Stimulated activated CD8-positive, alpha-beta memory T cell treated with anti-CD3 and anti-CD28 coated beads, Interleukin-7, amount 100 ng/mL, for 1 hour (primary cell): Measurements from ENCODE around the gene CCDC152.
"Not testable (repeated sequence)": the region's sequence is repeated elsewhere in the genome, so short reads cannot be mapped to it uniquely, and the experiment has no call there.

Experiments used
- DNase-seq, 2 donors: peaks; one replicate each; pipeline ENCODE4 v3.0.0-alpha.2; 2020; ENCODE audit warnings: low read depth in 2 of 2

Gene CCDC152

DNA sequence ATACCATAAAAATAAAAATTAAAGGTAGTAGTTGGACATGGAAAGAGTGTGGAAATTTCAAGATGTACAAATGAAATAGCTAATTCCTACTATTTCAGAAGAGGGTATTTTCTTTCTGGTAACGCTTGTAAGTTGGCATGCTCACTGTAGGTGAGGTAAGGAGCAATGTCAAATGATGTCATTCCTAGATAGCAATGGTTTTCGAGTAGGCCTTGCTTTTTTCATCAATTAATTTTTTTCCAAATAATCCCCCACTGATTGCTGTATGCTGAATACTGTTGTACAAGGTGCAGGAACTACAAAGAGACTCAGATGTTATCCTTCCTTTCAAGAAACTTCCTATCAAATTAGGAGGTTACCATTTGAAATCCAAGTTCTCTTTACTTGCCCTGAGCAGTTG lies 56.0 kb downstream of the CCDC152 start:
- no peak for DNase-seq

DNA sequence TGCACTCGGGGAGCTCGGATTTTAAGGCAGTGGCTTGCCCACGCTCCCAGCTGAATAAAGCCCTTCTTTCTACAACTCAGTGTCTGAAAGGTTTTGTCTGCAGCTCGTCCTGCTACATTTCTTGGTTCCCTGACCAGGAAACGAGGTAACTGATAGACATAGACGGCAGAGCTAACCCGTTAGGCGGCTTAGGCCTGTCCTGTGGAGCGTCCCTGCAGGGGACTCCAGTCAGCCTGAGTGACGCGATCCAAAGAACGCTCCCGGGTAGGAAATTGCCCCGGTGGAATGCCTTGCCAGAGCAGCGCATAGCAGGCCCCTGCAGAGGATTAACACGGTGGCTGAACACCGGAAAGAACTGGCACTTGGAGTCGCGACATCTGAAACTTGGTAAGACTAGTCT lies 56.9 kb downstream of the CCDC152 start:
- DNase-seq: no peak

- DNase-seq: not testable (repeated sequence)
Measured at GRCh38 chr5:42816546-42816945, 59.9 kb downstream of the CCDC152 start.

- DNase-seq: no peak
Measured at GRCh38 chr5:42819745-42820144, 63.1 kb downstream of the CCDC152 start.

DNA sequence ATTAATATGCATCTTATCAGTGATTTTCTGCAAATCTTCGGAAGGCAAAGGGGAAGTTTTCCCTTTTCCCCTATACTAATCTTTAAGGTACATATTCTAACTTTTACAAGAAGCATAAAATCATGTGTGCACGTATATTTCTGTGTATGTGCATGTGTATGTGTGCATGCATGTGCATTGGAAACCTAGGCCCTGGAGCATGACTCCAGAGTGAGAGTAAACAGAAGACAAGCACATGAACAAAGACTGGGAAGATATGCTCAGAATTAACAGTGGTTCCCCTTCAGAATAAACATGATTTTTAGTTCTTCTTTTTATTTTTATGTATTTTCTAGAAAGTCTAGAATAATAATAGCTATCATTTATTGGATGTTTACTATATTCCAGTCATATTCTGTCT lies 65.9 kb downstream of the CCDC152 start:
- no peak for DNase-seq

DNA sequence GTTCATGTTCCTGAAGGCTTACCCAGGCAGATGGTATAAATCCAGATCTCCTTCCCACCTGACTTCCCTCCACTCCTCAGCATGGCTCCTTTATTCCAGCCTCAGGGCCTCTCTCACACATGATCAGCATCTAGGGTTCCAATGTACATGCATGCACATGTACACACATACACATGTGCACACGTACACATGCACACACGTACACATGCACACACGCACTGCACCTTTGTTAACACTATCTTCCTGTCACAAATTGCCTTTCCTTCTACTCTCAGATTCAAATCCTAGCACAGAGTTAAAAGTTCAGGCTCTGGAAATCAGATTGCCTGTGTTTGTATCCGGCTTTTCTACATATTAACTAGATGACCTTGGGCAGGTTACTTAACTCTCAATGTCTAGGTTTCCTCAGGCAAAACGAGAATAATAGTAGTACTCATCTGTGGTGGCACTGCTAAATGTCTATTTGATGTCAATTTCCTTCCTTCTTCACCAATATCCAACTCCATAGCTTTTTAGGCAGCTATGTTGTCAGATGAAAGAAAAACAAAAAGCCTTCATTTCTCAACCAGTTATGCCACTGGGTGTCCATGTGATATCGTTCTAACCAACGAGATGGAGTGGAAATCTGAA lies 67.8 kb downstream of the CCDC152 start:
- no peak for DNase-seq

- DNase-seq: no peak
Measured at GRCh38 chr5:42825422-42826148, 69.0 kb downstream of the CCDC152 start.

DNA sequence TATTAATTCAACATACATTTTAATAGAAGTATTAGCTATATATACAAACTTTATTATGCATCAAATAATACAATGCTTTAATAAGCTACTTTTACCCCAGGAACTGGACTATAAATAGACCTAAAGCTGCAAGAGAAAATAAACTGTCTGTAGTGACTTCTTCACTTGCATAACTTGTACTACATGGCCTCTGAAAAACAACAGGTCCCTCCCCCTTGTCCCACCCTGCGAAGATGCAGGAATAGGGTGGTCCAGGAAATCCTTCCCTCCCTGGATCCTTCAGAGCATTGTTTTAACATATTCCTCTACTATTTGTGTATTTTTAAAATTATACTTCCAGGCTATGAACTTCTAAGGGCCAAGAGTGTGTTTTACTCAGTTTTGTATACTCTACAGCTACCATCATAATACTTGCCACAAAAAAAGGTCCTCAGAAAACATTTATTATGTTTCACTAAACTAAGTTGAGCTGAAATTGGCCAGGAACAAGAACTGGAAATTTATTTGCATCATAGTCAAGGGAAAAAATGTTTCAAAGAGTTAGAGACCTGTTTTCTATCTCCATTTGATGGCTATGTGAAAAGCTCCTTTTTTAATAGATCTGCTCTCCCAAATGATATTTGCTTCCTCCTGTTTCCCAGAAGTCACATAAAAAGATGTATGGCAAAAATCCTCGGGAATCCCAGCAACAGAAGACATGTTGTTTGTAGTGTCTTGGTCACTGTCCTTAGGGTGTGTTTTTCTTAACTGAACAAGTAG lies 70.3 kb downstream of the CCDC152 start:
- no peak for DNase-seq

DNA sequence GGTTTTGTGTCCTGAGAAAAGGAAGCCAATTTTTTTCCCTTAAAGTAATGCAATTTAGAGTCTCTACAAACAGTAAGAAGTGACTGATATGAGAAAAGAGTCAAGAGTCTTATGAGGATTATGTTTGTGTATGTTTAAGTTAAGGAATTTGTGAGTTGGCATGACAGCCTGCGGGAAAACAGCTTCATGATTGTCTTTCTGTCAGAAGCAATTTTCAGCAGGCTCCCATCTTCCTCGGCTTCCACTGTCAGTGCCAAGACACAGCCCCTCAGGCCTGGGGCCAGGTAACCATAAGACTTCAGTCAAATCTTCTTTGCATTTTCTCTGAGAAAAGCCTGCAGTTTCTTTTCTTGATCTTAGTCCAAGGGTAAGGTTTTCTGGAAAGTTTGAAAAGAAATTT lies 72.1 kb downstream of the CCDC152 start:
- DNase-seq: no peak

DNA sequence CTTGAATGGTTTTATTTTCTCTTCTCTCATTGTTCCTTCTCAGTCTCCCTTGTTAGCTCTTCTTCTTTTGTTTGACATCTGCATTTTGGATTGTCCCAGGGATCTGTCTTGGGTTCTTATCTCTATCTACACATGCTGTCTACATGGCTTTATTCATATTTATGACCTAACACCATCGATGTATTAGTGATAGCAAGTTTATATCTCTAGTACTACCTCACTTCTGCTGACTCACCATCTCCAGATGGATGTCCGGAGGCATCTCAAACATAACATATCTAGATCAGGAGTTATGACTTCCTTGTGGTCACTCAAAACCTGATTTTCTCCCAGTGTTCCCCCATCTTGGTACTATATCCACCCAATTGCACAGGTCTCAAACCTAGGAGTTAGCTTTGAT lies 74.3 kb downstream of the CCDC152 start:
- no peak for DNase-seq

GRCh38 chr5:42832060-42832459 lies 75.4 kb downstream of the CCDC152 start:
- DNase-seq: no peak

GRCh38 chr5:42836070-42836769 lies 79.6 kb downstream of the CCDC152 start:
- no peak for DNase-seq

GRCh38 chr5:42837601-42838000 lies 81.0 kb downstream of the CCDC152 start:
- DNase-seq: no peak

DNA sequence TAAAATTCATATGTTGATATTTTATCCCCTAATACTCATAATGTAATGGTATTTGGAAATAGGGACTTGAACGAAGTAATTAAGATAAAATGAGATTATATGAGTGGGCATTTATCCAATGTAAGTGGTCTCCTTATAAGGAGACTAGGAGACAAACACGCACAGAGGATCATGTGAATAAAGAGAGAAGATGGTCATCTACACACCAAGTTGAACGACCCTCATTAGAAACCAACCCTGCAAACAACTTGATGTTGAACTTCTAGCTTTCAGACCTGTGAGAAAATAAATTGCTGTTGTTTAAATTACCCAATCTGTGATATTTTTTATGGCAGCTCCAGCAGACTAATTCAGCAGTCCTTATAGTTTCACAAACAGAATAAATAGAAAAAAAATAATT lies 82.6 kb downstream of the CCDC152 start:
- no peak for DNase-seq

DNA sequence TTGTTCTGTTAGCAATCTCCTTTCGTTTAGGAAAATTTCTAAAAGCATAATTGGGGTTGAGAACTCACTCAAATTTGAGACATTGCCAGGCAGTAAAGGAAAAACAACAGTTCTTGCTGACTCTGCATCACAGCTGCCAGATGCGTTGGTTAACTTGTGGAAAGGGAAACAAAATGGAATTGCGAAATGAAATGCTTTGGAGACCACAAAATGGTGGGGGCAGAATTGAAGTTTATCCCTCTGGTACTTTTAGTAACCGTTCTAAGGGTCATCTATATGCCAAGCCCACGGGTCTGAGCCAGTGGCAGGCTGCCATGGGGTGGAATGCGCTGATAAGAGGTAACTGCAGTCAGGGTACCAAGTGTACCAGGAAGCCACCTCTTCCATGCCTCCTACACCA lies 83.7 kb downstream of the CCDC152 start:
- no peak for DNase-seq

DNA sequence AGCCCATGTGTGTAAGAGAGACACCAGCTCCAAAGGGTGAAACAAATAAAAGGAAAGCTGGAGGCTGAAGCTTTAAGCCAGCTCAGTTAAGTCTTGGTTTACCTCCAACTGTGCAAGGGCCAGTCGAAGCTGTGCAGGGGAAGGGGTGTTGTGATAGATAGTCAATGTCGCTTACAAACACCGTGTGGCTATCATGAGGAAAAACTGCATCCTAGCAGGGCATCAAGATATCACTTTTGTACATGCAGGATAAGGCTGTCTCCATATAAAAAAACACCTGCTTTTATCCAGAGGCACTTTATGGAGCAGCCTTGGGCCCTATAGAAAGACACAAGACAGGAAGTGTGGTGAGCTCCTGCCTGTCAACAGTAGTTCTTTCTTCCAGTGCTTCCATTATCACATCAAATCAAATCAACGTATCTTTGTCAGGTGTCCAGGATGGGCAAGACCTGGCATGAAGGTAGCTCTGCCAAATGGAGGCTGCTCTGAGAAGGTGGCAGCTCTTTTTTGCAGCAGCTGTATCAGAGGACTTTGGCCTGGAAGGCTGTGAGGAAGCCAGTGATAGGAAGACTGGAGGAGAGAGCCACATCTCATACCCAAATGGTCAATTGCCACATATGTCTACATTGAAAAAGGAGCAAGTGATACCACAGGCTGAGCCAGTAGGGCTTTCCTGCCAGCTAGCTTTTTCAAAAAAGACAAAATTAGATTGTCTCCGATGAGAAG lies 84.4 kb downstream of the CCDC152 start:
- DNase-seq: no peak

DNA sequence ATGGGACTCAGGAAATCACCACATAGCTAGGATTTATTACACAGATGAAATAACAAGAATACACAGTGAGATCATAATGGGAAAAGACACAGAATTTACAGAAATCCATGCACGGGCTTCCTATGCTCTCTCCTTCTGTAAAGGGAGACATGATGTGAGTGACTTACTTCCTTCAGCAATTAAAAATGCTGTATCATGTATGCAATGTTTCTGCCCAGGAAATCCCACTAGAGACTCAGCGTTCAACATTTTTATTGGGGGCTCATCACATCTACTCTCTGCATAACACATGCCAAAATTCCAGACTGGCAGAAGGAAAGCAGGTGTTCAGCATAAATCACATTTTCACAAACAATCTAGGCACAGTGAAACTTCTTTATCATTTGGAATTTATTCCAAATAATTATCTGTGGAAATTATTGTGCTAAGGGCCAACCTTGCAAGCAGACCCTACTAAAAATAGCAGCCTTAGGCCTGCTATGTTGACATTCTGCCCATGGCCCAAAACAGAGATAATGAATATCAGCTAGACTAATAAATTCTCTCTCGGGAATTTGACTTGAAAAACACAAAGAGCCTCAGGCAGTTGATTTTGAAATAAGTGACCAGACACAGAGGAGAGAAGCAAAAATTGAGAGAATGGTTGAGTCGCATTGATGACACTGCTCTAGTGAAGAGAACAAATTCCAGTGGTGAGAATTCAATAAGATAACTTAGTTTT lies 86.5 kb downstream of the CCDC152 start:
- no peak for DNase-seq

DNA sequence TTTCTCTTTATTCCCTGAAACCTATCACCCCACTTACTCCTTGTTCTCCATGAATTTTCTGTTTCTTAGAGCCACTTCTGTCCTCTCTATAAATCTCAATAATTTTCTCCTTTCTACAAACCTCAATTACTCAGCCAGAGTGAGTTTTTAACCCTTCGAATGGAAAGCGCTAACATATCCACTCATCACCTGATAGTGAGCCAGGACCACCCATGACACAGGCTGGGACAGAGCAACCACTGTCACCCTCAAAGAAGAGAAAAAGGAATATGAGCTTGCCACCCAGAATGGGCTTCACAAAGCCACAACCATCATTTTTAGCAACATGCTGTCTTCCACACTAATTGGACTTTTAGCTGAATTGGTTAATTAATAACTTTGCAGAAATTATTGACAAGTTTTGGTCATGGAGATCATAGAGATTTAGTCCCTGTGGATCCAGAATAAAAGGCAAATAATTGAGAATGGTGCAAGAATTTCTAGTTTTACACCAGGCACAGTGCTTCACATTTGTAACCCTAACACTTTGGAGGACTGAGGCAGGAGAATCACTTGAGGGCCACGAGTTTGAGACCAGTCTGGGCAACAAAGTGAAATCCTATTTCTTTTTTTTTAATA lies 87.2 kb downstream of the CCDC152 start:
- DNase-seq: no peak

GRCh38 chr5:42844408-42844807 lies 87.8 kb downstream of the CCDC152 start:
- not testable (repeated sequence) for DNase-seq

DNA sequence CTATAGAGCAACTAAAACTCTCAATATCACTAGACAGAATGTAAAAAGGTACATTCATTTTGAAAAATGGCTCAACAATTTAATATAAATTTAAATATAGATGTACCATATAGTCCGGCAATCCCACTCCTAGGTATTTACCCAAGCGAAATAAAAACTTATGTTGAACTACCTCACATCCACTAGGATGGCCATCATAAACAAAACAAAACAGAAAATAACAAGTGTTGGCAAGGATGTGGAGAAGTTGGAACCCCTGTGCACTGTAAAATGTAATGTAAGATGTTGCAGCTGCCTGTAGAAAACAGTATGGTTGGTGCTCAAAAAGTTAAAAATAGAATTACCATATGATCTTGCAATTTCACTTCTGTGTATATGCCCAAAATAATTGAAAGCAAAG lies 91.9 kb downstream of the CCDC152 start:
- no peak for DNase-seq

DNA sequence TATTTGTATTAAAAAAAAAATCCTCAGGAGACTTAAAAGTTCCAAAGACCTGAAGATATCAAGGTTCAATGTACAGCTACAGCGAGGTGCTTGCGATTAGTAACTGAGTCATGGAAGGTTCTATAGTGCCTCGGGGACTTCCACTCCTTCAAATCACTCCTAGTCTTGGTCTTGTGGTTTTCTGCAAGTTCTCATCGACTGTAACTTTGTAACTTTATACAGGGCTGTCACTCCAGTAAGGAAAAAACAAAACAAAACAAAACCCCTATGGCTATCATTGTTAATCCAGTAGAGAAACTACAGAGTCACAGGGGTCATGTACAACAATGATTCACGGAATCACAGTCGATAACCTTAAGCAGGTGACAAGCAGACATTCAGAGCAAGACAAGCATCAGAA lies 94.9 kb downstream of the CCDC152 start:
- DNase-seq: no peak
